A549 (cell line): ENCODE results near the gene TARDBP. TPM values are rescaled to one million over a fixed set of nuclear protein-coding genes. Genes with fewer than 3 reads are reported as not detected.

ENCODE experiments used
- ATAC-seq, 2 experiments: fragments of 200-7000 bp in 1 of 2; fragments of >200 bp in 1 of 2; cut with Nextera tagmentation in 1 of 2; cut with Tn5 transposase in 1 of 2; 3 replicates each; pipeline versions ENCODE4 v1.8.0 to v1.9.1; 2018 to 2020; ENCODE audit warnings: mild to moderate bottlenecking in 1 of 2, moderate library complexity in 1 of 2
- CTCF ChIA-PET: fragments of 300-600 bp; sonication (Branson Sonifier 250); formaldehyde crosslinking; extraction: SDS; loops from one replicate; lab custom pipeline; 2021; ENCODE audit warnings: antibody characterized with exemption, inconsistent platforms; lab: Yijun Ruan, JAX
- POLR2A ChIA-PET: fragments of 350-600 bp; formaldehyde crosslinking; extraction: SDS; loops from one replicate; lab custom pipeline; 2021; ENCODE audit warnings: antibody characterized with exemption, inconsistent platforms; lab: Yijun Ruan, JAX
- DNase-seq, 2 experiments: peaks; one replicate each; pipeline versions ENCODE4 v3.0.0 to v3.0.0-alpha.2; 2011 to 2016; ENCODE audit warnings: low read depth in 1 of 2, low spot score in 1 of 2
- FAIRE-seq: peaks from 2 replicates; lab custom pipeline; 2011; peaks lifted over from hg19 to GRCh38; lab: Jason Lieb, UNC
- H3K27ac ChIP-seq, 2 experiments: fragments of >200 bp; sonication (Bioruptor Twin); formaldehyde crosslinking; 3 replicates each; pipeline ENCODE4 v1.5.1; 2016 to 2017
- H3K4me1 ChIP-seq: fragments of >200 bp; sonication (Bioruptor Twin); formaldehyde crosslinking; 3 replicates; pipeline ENCODE4 v1.6.1; 2016
- H3K4me2 ChIP-seq: fragments of >200 bp; sonication (Bioruptor Twin); formaldehyde crosslinking; 3 replicates; pipeline ENCODE4 v1.6.1; 2016
- H3K4me3 ChIP-seq: fragments of >200 bp; sonication (Bioruptor Twin); formaldehyde crosslinking; 3 replicates; pipeline ENCODE4 v1.5.1; 2016
- H3K9me3 ChIP-seq: fragments of >200 bp; sonication (Bioruptor Twin); formaldehyde crosslinking; 3 replicates; pipeline ENCODE4 v1.6.1; 2016
- ATOH8 ChIP-seq: fragments of 250-450 bp; sonication (Bioruptor Pico); IDR thresholded peaks from 2 replicates; pipeline ENCODE4 v1.5.0; 2020; ENCODE audit warnings: low read depth, mild to moderate bottlenecking, moderate library complexity
- BHLHE40 ChIP-seq: IDR thresholded peaks from 2 replicates; pipeline ENCODE4 v1.6.1; 2012; ENCODE audit warnings: low read depth, low read length, inconsistent platforms
- CBX2 ChIP-seq: fragments of 200-600 bp; sonication (generic); IDR thresholded peaks from 2 replicates; pipeline ENCODE4 v1.6.1; 2016; ENCODE audit warnings: low read depth, mild to moderate bottlenecking, borderline replicate concordance
- CBX8 ChIP-seq: fragments of 200-600 bp; sonication (generic); IDR thresholded peaks from 2 replicates; pipeline ENCODE4 v1.6.1; 2016
- CHD4 ChIP-seq: fragments of 200-600 bp; sonication (generic); IDR thresholded peaks from 2 replicates; pipeline ENCODE4 v1.6.1; 2016; ENCODE audit warnings: antibody characterized with exemption, mild to moderate bottlenecking, borderline replicate concordance
- EHMT2 ChIP-seq: fragments of 200-600 bp; sonication (generic); IDR thresholded peaks from 2 replicates; pipeline ENCODE4 v1.6.1; 2016; ENCODE audit warnings: antibody characterized with exemption, low read depth, mild to moderate bottlenecking, moderate library complexity
- FOXS1 ChIP-seq: fragments of 250-450 bp; sonication (Bioruptor Pico); IDR thresholded peaks from 2 replicates; pipeline ENCODE4 v1.5.0; 2020; ENCODE audit warnings: mild to moderate bottlenecking, moderate library complexity
- HDAC2 ChIP-seq: fragments of 200-600 bp; sonication (generic); IDR thresholded peaks from 2 replicates; pipeline ENCODE4 v1.6.1; 2016
- HMGXB4 ChIP-seq: fragments of 250-450 bp; sonication (Bioruptor Pico); IDR thresholded peaks from 2 replicates; pipeline ENCODE4 v1.5.0; 2021; ENCODE audit warnings: mild to moderate bottlenecking, moderate library complexity, borderline replicate concordance
- HOXA7 ChIP-seq: fragments of 250-450 bp; sonication (Bioruptor Pico); IDR thresholded peaks from 2 replicates; pipeline ENCODE4 v1.5.0; 2020; ENCODE audit warnings: mild to moderate bottlenecking, moderate library complexity
- HOXB5 ChIP-seq: fragments of 250-450 bp; sonication (Bioruptor Pico); IDR thresholded peaks from 2 replicates; pipeline ENCODE4 v1.5.0; 2020; ENCODE audit warnings: mild to moderate bottlenecking, moderate library complexity
- MAFK ChIP-seq: fragments of 450-650 bp; IDR thresholded peaks from 2 replicates; pipeline ENCODE4 v1.6.1; 2014; ENCODE audit not compliant: partially characterized antibody
- NR3C1 ChIP-seq: fragments of >200 bp; sonication (Bioruptor Twin); formaldehyde crosslinking; IDR thresholded peaks from 3 replicates; pipeline ENCODE4 v1.6.1; 2017
- PHF8 ChIP-seq: fragments of 200-600 bp; sonication (generic); IDR thresholded peaks from 2 replicates; pipeline ENCODE4 v1.6.1; 2016; ENCODE audit warnings: low read depth, mild to moderate bottlenecking, antibody characterized with exemption, moderate library complexity, borderline replicate concordance
- RAD21 ChIP-seq, 2 experiments: fragments of >200 bp in 1 of 2; sonication (Bioruptor Twin) in 1 of 2; formaldehyde crosslinking in 1 of 2; IDR thresholded peaks in 1 of 2; conservative IDR thresholded peaks in 1 of 2; 2 replicates in 1 of 2; 3 replicates in 1 of 2; pipeline ENCODE4 v1.6.1; 2012 to 2018; ENCODE audit warnings: inconsistent platforms in 1 of 2
- RCOR1 ChIP-seq: fragments of 150-350 bp; IDR thresholded peaks from 2 replicates; pipeline ENCODE4 v1.6.1; 2014; ENCODE audit warnings: antibody characterized with exemption, low read length, low read depth
- REST ChIP-seq: fragments of 200-600 bp; sonication (generic); IDR thresholded peaks from 2 replicates; pipeline ENCODE4 v1.6.1; 2016; ENCODE audit warnings: antibody characterized with exemption, mild to moderate bottlenecking, moderate library complexity
- RFX5 ChIP-seq: fragments of 450-650 bp; IDR thresholded peaks from 2 replicates; pipeline ENCODE4 v1.7.1; 2014; ENCODE audit warnings: antibody characterized with exemption, mild to moderate bottlenecking, moderate library complexity
- RNF2 ChIP-seq: fragments of 200-600 bp; sonication (generic); IDR thresholded peaks from 2 replicates; pipeline ENCODE4 v1.6.1; 2016; ENCODE audit warnings: low read depth, mild to moderate bottlenecking, antibody characterized with exemption, moderate library complexity, borderline replicate concordance
- TFCP2L1 ChIP-seq: fragments of 250-450 bp; sonication (Bioruptor Pico); IDR thresholded peaks from 2 replicates; pipeline ENCODE4 v1.5.0; 2021; ENCODE audit warnings: mild to moderate bottlenecking
- ZC3H11A ChIP-seq: fragments of 450-650 bp; IDR thresholded peaks from 2 replicates; pipeline ENCODE4 v1.6.1; 2014; ENCODE audit warnings: antibody characterized with exemption, mild to moderate bottlenecking
- ZFP36 ChIP-seq: fragments of 450-650 bp; IDR thresholded peaks from 2 replicates; pipeline ENCODE4 v1.6.1; 2014; ENCODE audit warnings: borderline replicate concordance; ENCODE audit not compliant: partially characterized antibody
- ZNF302 ChIP-seq: fragments of 250-450 bp; sonication (Bioruptor Pico); IDR thresholded peaks from 2 replicates; pipeline ENCODE4 v1.9.0; 2021; ENCODE audit warnings: inconsistent platforms, mild to moderate bottlenecking, moderate library complexity
- WGBS: methylation state at CpG from one replicate; pipeline ENCODE4 v1.1.6; 2017; ENCODE audit errors: missing lambda C conversion rate; 5-methylcytosine and 5-hydroxymethylcytosine counted together
- polyA plus RNA-seq, 4 experiments: library from polyadenylated mRNA; depleted of rRNA in 3 of 4; stranded (reverse); fragments of >200 nt; fragmentation: RNase III in 1 of 4; extraction: RNeasy Plus Mini Kit Qiagen cat#74134 plus additional on column Dnase treatment in 1 of 4; gene quantifications; 2 replicates in 3 of 4; 3 replicates in 1 of 4; pipeline ENCODE4 v1.2.3, GENCODE V29; 2011 to 2017
- TF ChIP-seq, protein P1 (sequence below): fragments of >200 bp; sonication (Bioruptor Twin); formaldehyde crosslinking; IDR thresholded peaks from 3 replicates; pipeline ENCODE4 v1.5.1; 2016
- TF ChIP-seq, protein P2 (sequence below): fragments of 150-350 bp; IDR thresholded peaks from 2 replicates; pipeline ENCODE4 v1.6.1; 2014; ENCODE audit warnings: low read depth, mild to moderate bottlenecking, low read length
- TF ChIP-seq, protein P3 (sequence below): fragments of >200 bp; sonication (Bioruptor Twin); formaldehyde crosslinking; IDR thresholded peaks from 2 replicates; pipeline ENCODE4 v1.6.1; 2016
- TF ChIP-seq, protein P4 (sequence below): IDR thresholded peaks from 2 replicates; pipeline ENCODE4 v1.6.1; 2012

Gene TARDBP
- polyA plus RNA-seq, 2 of the 4 experiments (the other 2 are of a cell fraction), result 264 to 299 TPM

DNA sequence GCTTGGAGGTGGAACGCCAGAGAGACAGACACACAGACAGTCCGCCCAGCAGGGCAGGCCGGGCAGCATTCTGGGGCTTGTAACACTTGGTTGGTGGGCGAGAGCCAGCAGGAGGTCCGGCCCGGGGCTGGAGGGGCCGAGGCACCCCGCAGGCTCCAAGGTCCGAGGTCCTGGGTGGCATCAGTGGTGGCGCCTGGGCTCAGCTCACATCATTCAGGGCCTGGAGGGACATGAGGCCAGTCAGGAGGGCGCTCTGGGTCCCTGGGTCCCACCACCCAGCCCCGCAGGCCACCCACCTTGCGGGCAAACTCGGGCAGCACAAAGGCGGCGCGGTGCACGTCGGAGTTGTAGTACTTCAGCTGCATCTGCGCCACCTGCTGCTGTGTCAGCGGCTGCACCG, 42.2 kb downstream of the TARDBP start:
- FAIRE-seq (no peak), ATAC-seq (no peak), DNase-seq (no peak)
- POLR2A ChIA-PET, result no interaction called here
- CTCF ChIA-PET, result interaction anchor here (4.8 kb wide), 1 partner anchor 17 kb away, joined by 33 read pairs; no protein-coding TSS in a partner anchor
- Histone ChIP-seq H3K4me2 (no peak overlapping the region), H3K4me1 (peaks cover 3% of the 10 kb centered on the region; the same call in 1 of the 3 replicates), H3K9me3 (no peaks in the 10 kb centered on the region), H3K27ac (no peak overlapping the region), H3K4me3 (no peak overlapping the region)
- 91% methylated on average over 6 of the region's 22 CpGs for WGBS
- TF ChIP-seq EHMT2 (no peak), RAD21 (conservative IDR thresholded peaks at IDR 0.05 in 1 of 2, IDR thresholded peaks at IDR 0.05 in 1 of 2) (no peak), HMGXB4 (CRISPR knock-in tag) (no peak), RCOR1 (no peak), BHLHE40 (no peak), CBX8 (no peak), HOXA7 (no peak), ZFP36 (no peak), HOXB5 (CRISPR knock-in tag) (no peak), RNF2 (no peak), NR3C1 (no peak), ZC3H11A (no peak), ATOH8 (CRISPR knock-in tag) (no peak), RFX5 (no peak), PHF8 (no peak), REST (no peak), TFCP2L1 (CRISPR knock-in tag) (no peak)
- TF ChIP-seq, protein P1, sequence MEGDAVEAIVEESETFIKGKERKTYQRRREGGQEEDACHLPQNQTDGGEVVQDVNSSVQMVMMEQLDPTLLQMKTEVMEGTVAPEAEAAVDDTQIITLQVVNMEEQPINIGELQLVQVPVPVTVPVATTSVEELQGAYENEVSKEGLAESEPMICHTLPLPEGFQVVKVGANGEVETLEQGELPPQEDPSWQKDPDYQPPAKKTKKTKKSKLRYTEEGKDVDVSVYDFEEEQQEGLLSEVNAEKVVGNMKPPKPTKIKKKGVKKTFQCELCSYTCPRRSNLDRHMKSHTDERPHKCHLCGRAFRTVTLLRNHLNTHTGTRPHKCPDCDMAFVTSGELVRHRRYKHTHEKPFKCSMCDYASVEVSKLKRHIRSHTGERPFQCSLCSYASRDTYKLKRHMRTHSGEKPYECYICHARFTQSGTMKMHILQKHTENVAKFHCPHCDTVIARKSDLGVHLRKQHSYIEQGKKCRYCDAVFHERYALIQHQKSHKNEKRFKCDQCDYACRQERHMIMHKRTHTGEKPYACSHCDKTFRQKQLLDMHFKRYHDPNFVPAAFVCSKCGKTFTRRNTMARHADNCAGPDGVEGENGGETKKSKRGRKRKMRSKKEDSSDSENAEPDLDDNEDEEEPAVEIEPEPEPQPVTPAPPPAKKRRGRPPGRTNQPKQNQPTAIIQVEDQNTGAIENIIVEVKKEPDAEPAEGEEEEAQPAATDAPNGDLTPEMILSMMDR, result no peak

DNA sequence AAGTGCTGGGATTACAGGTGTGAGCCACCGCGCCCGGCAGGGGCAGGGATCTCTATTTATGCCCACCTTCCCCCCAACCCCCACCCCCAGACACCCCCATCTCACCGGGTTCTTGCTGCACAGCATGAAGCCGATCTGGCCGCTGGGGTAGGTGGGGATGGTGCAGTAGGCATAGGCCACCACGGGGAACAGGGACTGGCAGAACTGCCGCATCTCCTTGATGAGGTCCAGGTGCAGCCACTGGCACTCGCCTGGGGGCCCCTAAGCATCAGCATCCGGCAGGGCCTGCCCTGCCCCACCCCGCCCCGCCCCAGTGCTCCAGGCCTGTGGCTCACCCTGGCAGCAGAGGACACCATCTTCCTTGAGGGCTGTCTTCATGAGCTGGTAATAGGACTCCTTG, 43.2 kb downstream of the TARDBP start:
- ChIA-PET POLR2A (interaction anchor here (0.6 kb wide), 1 partner anchor 218 kb away, joined by 7 read pairs; no protein-coding TSS in a partner anchor), CTCF (interaction anchor here (4.8 kb wide), 1 partner anchor 18 kb away, joined by 33 read pairs; no protein-coding TSS in a partner anchor)
- no peak overlapping the region for H3K4me2 ChIP-seq
- H3K4me3 ChIP-seq, result no peak overlapping the region
- H3K4me1 ChIP-seq, result peaks cover 3% of the 10 kb centered on the region; the same call in 1 of the 3 replicates
- FAIRE-seq, result no peak
- 76% methylated on average over 3 of the region's 12 CpGs for WGBS
- no peak overlapping the region for H3K27ac ChIP-seq
- no peak for DNase-seq
- no peak for ATAC-seq
- H3K9me3 ChIP-seq, result no peaks in the 10 kb centered on the region
- TF ChIP-seq NR3C1 (no peak), ZNF302 (CRISPR knock-in tag) (no peak), FOXS1 (CRISPR knock-in tag) (no peak), TFCP2L1 (CRISPR knock-in tag) (no peak), CBX2 (no peak), HDAC2 (no peak), MAFK (no peak), CHD4 (no peak), RCOR1 (no peak)
- TF ChIP-seq, protein P2, sequence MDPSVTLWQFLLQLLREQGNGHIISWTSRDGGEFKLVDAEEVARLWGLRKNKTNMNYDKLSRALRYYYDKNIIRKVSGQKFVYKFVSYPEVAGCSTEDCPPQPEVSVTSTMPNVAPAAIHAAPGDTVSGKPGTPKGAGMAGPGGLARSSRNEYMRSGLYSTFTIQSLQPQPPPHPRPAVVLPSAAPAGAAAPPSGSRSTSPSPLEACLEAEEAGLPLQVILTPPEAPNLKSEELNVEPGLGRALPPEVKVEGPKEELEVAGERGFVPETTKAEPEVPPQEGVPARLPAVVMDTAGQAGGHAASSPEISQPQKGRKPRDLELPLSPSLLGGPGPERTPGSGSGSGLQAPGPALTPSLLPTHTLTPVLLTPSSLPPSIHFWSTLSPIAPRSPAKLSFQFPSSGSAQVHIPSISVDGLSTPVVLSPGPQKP, result no peak
- TF ChIP-seq, protein P3, sequence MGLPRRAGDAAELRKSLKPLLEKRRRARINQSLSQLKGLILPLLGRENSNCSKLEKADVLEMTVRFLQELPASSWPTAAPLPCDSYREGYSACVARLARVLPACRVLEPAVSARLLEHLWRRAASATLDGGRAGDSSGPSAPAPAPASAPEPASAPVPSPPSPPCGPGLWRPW, result no peak
- TF ChIP-seq, protein P4, sequence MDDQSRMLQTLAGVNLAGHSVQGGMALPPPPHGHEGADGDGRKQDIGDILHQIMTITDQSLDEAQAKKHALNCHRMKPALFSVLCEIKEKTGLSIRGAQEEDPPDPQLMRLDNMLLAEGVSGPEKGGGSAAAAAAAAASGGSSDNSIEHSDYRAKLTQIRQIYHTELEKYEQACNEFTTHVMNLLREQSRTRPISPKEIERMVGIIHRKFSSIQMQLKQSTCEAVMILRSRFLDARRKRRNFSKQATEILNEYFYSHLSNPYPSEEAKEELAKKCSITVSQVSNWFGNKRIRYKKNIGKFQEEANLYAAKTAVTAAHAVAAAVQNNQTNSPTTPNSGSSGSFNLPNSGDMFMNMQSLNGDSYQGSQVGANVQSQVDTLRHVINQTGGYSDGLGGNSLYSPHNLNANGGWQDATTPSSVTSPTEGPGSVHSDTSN, result no peak
